RPMI7951 (cell line): ENCODE results near the gene MFSD8. TPM values are rescaled to one million over a fixed set of nuclear protein-coding genes. Genes with fewer than 3 reads are reported as not detected.
"Not testable (repeated sequence)": the region's sequence is repeated elsewhere in the genome, so short reads cannot be mapped to it uniquely, and the experiment has no call there.

Experiments
- DNase-seq: peaks from one replicate; pipeline ENCODE4 v3.0.0-alpha.2; 2012; ENCODE audit warnings: low read depth
- total RNA-seq: library from RNA; depleted of rRNA; stranded (reverse); fragments of >200 nt; shearing (Covaris generic); gene quantifications from 2 replicates; pipeline ENCODE4 v1.2.3, GENCODE V29; 2014; rRNA removed

MFSD8 gene
- 14.0 and 14.8 TPM in 2 replicates for total RNA-seq

- peak; percentile 95 for DNase-seq
Measured at GRCh38 chr4:127965062-127965802, at the start of gene MFSD8, which contains the start of gene ABHD18. Gene MFSD8 (minus strand): TSS chr4:127965173. CDS start chr4:127965133, 40 bp downstream. Gene ABHD18 (plus strand): TSS chr4:127965406. CDS start chr4:127982956, 17,550 bp downstream.

GRCh38 chr4:128009428-128009827 is 44.5 kb upstream of the MFSD8 start:
- no peak for DNase-seq

GRCh38 chr4:128006592-128006991 is 41.6 kb upstream of the MFSD8 start:
- DNase-seq: peak; percentile 32

- DNase-seq: peak; percentile 73
Measured at GRCh38 chr4:127997534-127998388, 32.8 kb upstream of the MFSD8 start.

GRCh38 chr4:127996521-127996920 is 31.5 kb upstream of the MFSD8 start:
- DNase-seq: not testable (repeated sequence)

- DNase-seq: peak; percentile 83
Measured at GRCh38 chr4:127995776-127996175, 30.8 kb upstream of the MFSD8 start.

GRCh38 chr4:127993151-127993550 is 28.2 kb upstream of the MFSD8 start:
- no peak for DNase-seq

GRCh38 chr4:127988638-127989037 is 23.7 kb upstream of the MFSD8 start:
- DNase-seq: no peak

GRCh38 chr4:127985989-127986388 is 21.0 kb upstream of the MFSD8 start:
- DNase-seq: no peak

- no peak for DNase-seq
Measured at GRCh38 chr4:127982445-127982844, 17.5 kb upstream of the MFSD8 start.

- DNase-seq: no peak
Measured at GRCh38 chr4:127978930-127979329, 14.0 kb upstream of the MFSD8 start.

GRCh38 chr4:127975121-127975770 is 10.3 kb upstream of the MFSD8 start:
- DNase-seq: no peak

- DNase-seq: not testable (repeated sequence)
Measured at GRCh38 chr4:127970925-127971324, 6.0 kb upstream of the MFSD8 start.

- DNase-seq: no peak
Measured at GRCh38 chr4:127968586-127968985, 3.6 kb upstream of the MFSD8 start.

GRCh38 chr4:127967141-127967775 is 2.3 kb upstream of the MFSD8 start:
- no peak for DNase-seq

- DNase-seq: peak; percentile 7
Measured at GRCh38 chr4:127965803-127966175, 816 bp upstream of the MFSD8 start.

GRCh38 chr4:127964426-127965061 is 429 bp downstream of the MFSD8 start:
- not testable (repeated sequence) for DNase-seq

- not testable (repeated sequence) for DNase-seq
Measured at GRCh38 chr4:127963633-127964398, 1.2 kb downstream of the MFSD8 start.

- no peak for DNase-seq
Measured at GRCh38 chr4:127959794-127960193, 5.2 kb downstream of the MFSD8 start.

GRCh38 chr4:127957105-127957504 is 7.9 kb downstream of the MFSD8 start:
- DNase-seq: no peak
